IMR-90 (cell line): Measurements from ENCODE around the gene TCF4. TPM values are rescaled to one million over a fixed set of nuclear protein-coding genes. Genes with fewer than 3 reads are reported as not detected.

ENCODE experiments used
- ATAC-seq: fragments of 200-7000 bp; cut with Tn5 transposase; 2 replicates; pipeline ENCODE4 v1.9.1; 2020; ENCODE audit warnings: low read depth, mild to moderate bottlenecking, moderate library complexity
- BruUV-seq: library from RNA; stranded (reverse); fragments of 400-500 nt; replicated peaks from 2 replicates; lab custom pipeline; 2021; lab: Mats Ljungman, UMichigan
- CTCF ChIA-PET: fragments of 300-600 bp; formaldehyde crosslinking; extraction: SDS; loops from one replicate; lab custom pipeline; 2021; ENCODE audit warnings: antibody characterized with exemption; lab: Yijun Ruan, JAX
- POLR2A ChIA-PET: fragments of 300-600 bp; sonication (Branson Sonifier 250); formaldehyde crosslinking; loops from one replicate; lab custom pipeline; 2022; ENCODE audit warnings: antibody characterized with exemption; ENCODE audit not compliant: unreplicated experiment; lab: Charles Lee
- DNase-seq: peaks from one replicate; pipeline ENCODE4 v3.0.0; 2013
- H2AFZ ChIP-seq: replicated peaks from 2 replicates; pipeline ENCODE3; 2013; ENCODE audit warnings: low read length, mild to moderate bottlenecking; ENCODE audit not compliant: poor library complexity
- H2AK5ac ChIP-seq: 2 replicates; pipeline ENCODE4 v1.6.1; 2013; ENCODE audit warnings: low read depth, low read length, inconsistent platforms
- H2AK9ac ChIP-seq: replicated peaks from 2 replicates; pipeline ENCODE3; 2013; ENCODE audit warnings: mild to moderate bottlenecking, low read depth, low read length, moderate library complexity; ENCODE audit not compliant: poor library complexity
- H2BK120ac ChIP-seq: 2 replicates; pipeline ENCODE4 v1.6.1; 2013; ENCODE audit warnings: low read depth, low read length, inconsistent platforms
- H2BK15ac ChIP-seq: 3 replicates; pipeline ENCODE4 v1.6.1; 2013; ENCODE audit warnings: low read depth, low read length, inconsistent platforms
- H2BK20ac ChIP-seq: 2 replicates; pipeline ENCODE4 v1.6.1; 2013; ENCODE audit warnings: low read depth, mild to moderate bottlenecking, inconsistent platforms, low read length, moderate library complexity
- H2BK5ac ChIP-seq: 2 replicates; pipeline ENCODE4 v1.6.1; 2013; ENCODE audit warnings: mild to moderate bottlenecking, low read depth, low read length, inconsistent platforms; ENCODE audit not compliant: poor library complexity, severe bottlenecking
- H3K14ac ChIP-seq: replicated peaks from 2 replicates; pipeline ENCODE4 v1.6.1; 2013; ENCODE audit warnings: low read depth, low read length, inconsistent platforms
- H3K18ac ChIP-seq: 2 replicates; pipeline ENCODE4 v1.6.1; 2013; ENCODE audit warnings: low read depth, low read length, control low read depth
- H3K23ac ChIP-seq: 2 replicates; pipeline ENCODE4 v1.6.1; 2013; ENCODE audit warnings: low read depth, low read length, inconsistent platforms
- H3K27ac ChIP-seq: 2 replicates; pipeline ENCODE4 v1.5.1; 2013; ENCODE audit warnings: mild to moderate bottlenecking, control low read depth, low read length; ENCODE audit not compliant: insufficient read depth
- H3K27me3 ChIP-seq: 2 replicates; pipeline ENCODE4 v1.6.1; 2013; ENCODE audit warnings: low read length; ENCODE audit not compliant: control insufficient read depth, insufficient read depth
- H3K36me3 ChIP-seq: 2 replicates; pipeline ENCODE4 v1.6.1; 2013; ENCODE audit warnings: low read length, mixed read lengths; ENCODE audit not compliant: control insufficient read depth, insufficient read depth
- H3K4ac ChIP-seq: 2 replicates; pipeline ENCODE4 v1.6.1; 2013; ENCODE audit warnings: low read depth, low read length, inconsistent platforms
- H3K4me1 ChIP-seq: 2 replicates; pipeline ENCODE4 v1.6.1; 2013; ENCODE audit warnings: low read length, mixed read lengths; ENCODE audit not compliant: control insufficient read depth, insufficient read depth
- H3K4me2 ChIP-seq: 2 replicates; pipeline ENCODE4 v1.6.1; 2013; ENCODE audit warnings: low read depth, mild to moderate bottlenecking, control low read depth, low read length, moderate library complexity
- H3K4me3 ChIP-seq: 2 replicates; pipeline ENCODE4 v1.5.1; 2013; ENCODE audit warnings: low read depth, mild to moderate bottlenecking, control low read depth, low read length, moderate library complexity; ENCODE audit not compliant: insufficient read depth
- H3K56ac ChIP-seq: 2 replicates; pipeline ENCODE4 v1.6.1; 2013; ENCODE audit warnings: low read length, inconsistent platforms; ENCODE audit not compliant: insufficient read depth; ENCODE audit errors: extremely low read depth
- H3K79me1 ChIP-seq, 2 experiments: 2 replicates each; pipeline ENCODE4 v1.6.1; 2013; ENCODE audit warnings: low read length in 2 of 2, inconsistent platforms in 1 of 2, low read depth in 1 of 2
- H3K9ac ChIP-seq: 2 replicates; pipeline ENCODE4 v1.6.1; 2013; ENCODE audit warnings: low read depth, low read length, control low read depth
- H3K9me1 ChIP-seq: 2 replicates; pipeline ENCODE4 v1.6.1; 2013; ENCODE audit warnings: low read length, inconsistent platforms; ENCODE audit not compliant: insufficient read depth
- H3K9me3 ChIP-seq: 2 replicates; pipeline ENCODE4 v1.6.1; 2013; ENCODE audit warnings: low read length; ENCODE audit not compliant: control insufficient read depth, insufficient read depth
- H4K20me1 ChIP-seq: 2 replicates; pipeline ENCODE4 v1.6.1; 2013; ENCODE audit warnings: low read length, inconsistent platforms; ENCODE audit not compliant: insufficient read depth
- H4K5ac ChIP-seq: 2 replicates; pipeline ENCODE4 v1.6.1; 2013; ENCODE audit warnings: mild to moderate bottlenecking, low read depth, low read length, control low read depth
- H4K8ac ChIP-seq, 2 experiments: 2 replicates each; pipeline ENCODE4 v1.6.1; 2013; ENCODE audit warnings: low read depth in 2 of 2, low read length in 2 of 2, control low read depth in 1 of 2, inconsistent platforms in 1 of 2
- H4K91ac ChIP-seq: 2 replicates; pipeline ENCODE4 v1.6.1; 2013; ENCODE audit warnings: low read depth, low read length, inconsistent platforms; ENCODE audit not compliant: insufficient read depth
- CEBPB ChIP-seq: IDR thresholded peaks from 2 replicates; pipeline ENCODE4 v1.6.1; 2012; ENCODE audit warnings: low read depth, low read length, improper control_type of control experiment
- RAD21 ChIP-seq: IDR thresholded peaks from 2 replicates; pipeline ENCODE4 v1.6.1; 2012; ENCODE audit warnings: low read length, improper control_type of control experiment
- WGBS, 2 experiments: methylation state at CpG; one replicate each; pipeline versions ENCODE4 v1.1.5 to v1.1.7; 2013; ENCODE audit warnings: missing lambda C conversion rate in 2 of 2; ENCODE audit not compliant: insufficient read length in 1 of 2; ENCODE audit errors: extremely low coverage in 2 of 2; 5-methylcytosine and 5-hydroxymethylcytosine counted together
- dilution Hi-C: fragments of 300-500 bp; cut with HindIII; formaldehyde crosslinking; loops from one replicate; pipeline ENCODE4 v1.14.3; 2018; ENCODE audit warnings: low sequenced_read_pairs; ENCODE audit not compliant: unreplicated experiment
- in situ Hi-C: fragments of 300-500 bp; cut with MboI; formaldehyde crosslinking; loops from 3 replicates; pipeline ENCODE4 v1.14.3; 2019; ENCODE audit warnings: low sequenced_read_pairs, inconsistent platforms, mixed read lengths
- intact Hi-C: fragments of 100-400 bp; cut with micrococcal nuclease; formaldehyde crosslinking; loops from 2 replicates; pipeline ENCODE4 v1.10.0; 2022
- polyA plus RNA-seq, 3 experiments: library from polyadenylated mRNA; depleted of rRNA; stranded (reverse); fragments of >200 nt; gene quantifications; 2 replicates each; pipeline ENCODE4 v1.2.3, GENCODE V29; 2012; ENCODE audit warnings: low replicate concordance in 1 of 3
- total RNA-seq: library from RNA; depleted of rRNA; stranded (reverse); fragments of >200 nt; gene quantifications from 2 replicates; pipeline ENCODE4 v1.2.3, GENCODE V29; 2012

TCF4 gene
- total and polyA plus RNA-seq, 2 of the 4 experiments (the other 2 are of a cell fraction) = 30.0 to 87.1 TPM

DNA sequence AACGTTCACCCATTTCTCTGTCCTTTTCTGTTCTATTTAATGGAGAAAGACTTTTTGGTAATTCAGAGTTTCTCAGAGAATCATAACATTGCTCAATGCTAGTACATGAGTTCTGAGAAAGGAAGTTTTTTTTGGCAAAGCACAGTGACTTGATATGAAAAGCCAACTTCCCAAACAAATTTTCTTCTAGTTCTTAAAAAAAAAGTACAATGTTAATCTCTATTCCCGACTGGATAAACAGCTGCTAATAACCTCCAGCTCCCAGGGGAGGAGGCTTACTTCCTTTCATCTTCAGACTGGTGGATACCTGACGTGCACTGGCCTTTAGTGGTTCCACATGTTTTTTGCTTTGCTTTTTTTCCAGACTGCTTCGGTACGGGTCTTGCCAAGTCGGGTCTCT lies 344.1 kb downstream of the TCF4 start:
- Histone ChIP-seq H3K9ac (no peak overlapping the region), H2BK120ac (no peak overlapping the region), H3K18ac (no peak overlapping the region), H3K36me3 (peaks cover 7% of the 10 kb centered on the region), H3K27me3 (no peaks in the 10 kb centered on the region), H3K79me1 (peaks cover 7 to 33% of the 10 kb centered on the region in 2 experiments), H3K4me3 (no peak overlapping the region), H2AFZ (no peak overlapping the region), H3K9me3 (no peaks in the 10 kb centered on the region), H2BK15ac (no peak overlapping the region), H3K4ac (no peak overlapping the region), H2AK9ac (no peak overlapping the region), H4K8ac (peak overlapping the region in 1 of 2 experiments; percentile 30; a peak in 1 of 4 replicates), H4K20me1 (no peaks in the 10 kb centered on the region), H2BK5ac (no peak overlapping the region), H2BK20ac (no peak overlapping the region), H3K9me1 (peaks cover 11% of the 10 kb centered on the region), H3K56ac (no peak overlapping the region), H3K14ac (no peak overlapping the region), H4K91ac (no peak overlapping the region), H3K4me1 (peaks cover 13% of the 10 kb centered on the region), H3K4me2 (peak overlapping the region; percentile 65; the same call in 1 of the 2 replicates), H3K23ac (no peak overlapping the region), H3K27ac (no peak overlapping the region; the same call in 1 of the 2 replicates), H4K5ac (no peak overlapping the region), H2AK5ac (no peak overlapping the region; the same call in 1 of the 2 replicates)
- BruUV-seq = no TSS peak
- dilution Hi-C loops = no loop called here
- ATAC-seq (peak; percentile 53), DNase-seq (peak; percentile 76)
- ChIA-PET POLR2A (no interaction called here), CTCF (interaction anchor here (0.6 to 3.0 kb wide), 3 partner anchors 9 to 144 kb away, joined by 3 to 12 read pairs (median 3); no protein-coding TSS in a partner anchor)
- intact Hi-C loops = loop anchor here (2.0 kb wide), 1 partner anchor 75 kb away; no protein-coding TSS in a partner anchor
- TF ChIP-seq RAD21 (no peak), CEBPB (peak; percentile 75)
- in situ Hi-C loops = loop anchor here (25.0 kb wide), 1 partner anchor 168 kb away; no protein-coding TSS in a partner anchor
- WGBS, 2 experiments = no CpG with 5 or more reads among the region's 6 CpGs
